ENCODE data around the gene TSPAN2. TPM values are rescaled to one million over a fixed set of nuclear protein-coding genes. Genes with fewer than 3 reads are reported as not detected.
"Not testable (repeated sequence)": the region's sequence is repeated elsewhere in the genome, so short reads cannot be mapped to it uniquely, and the experiment has no call there.

The TSPAN2 gene
- total RNA-seq, 1 experiment from 2014 or later: 26.5 TPM

GRCh38 chr1:115023593-115023992 lies 65.7 kb downstream of the TSPAN2 start:
- no peak overlapping the region for H3K27ac ChIP-seq
- H3K4me2 ChIP-seq: no peak overlapping the region
- POLR2A ChIA-PET (ENCODE audit: unreplicated experiment): no interaction called here
- H3K9me2 ChIP-seq (ENCODE audit: insufficient read depth): no peaks in the 10 kb centered on the region; the same call in 1 of the 2 replicates
- no peak for DNase-seq
- BruUV-seq (replicated peaks): no TSS peak
- no peaks in the 10 kb centered on the region for H4K20me1 ChIP-seq (ENCODE audit: insufficient read depth)
- no peaks in the 10 kb centered on the region for H3K9me3 ChIP-seq (ENCODE audit: insufficient read depth, low read depth)
- CTCF ChIA-PET: no interaction called here
- TF ChIP-seq EZH2 (IDR thresholded peaks at IDR 0.05; ENCODE audit: low read depth) (no peak), CTCF (conservative IDR thresholded peaks at IDR 0.05) (no peak)
- no peaks in the 10 kb centered on the region for H3F3A ChIP-seq (ENCODE audit: insufficient read depth, low read depth)
- no peaks in the 10 kb centered on the region for H3K36me3 ChIP-seq (ENCODE audit: low read depth)
- H3K4me1 ChIP-seq (replicated peaks; ENCODE audit: insufficient read depth): no peaks in the 10 kb centered on the region
- no peaks in the 10 kb centered on the region for H3K27me3 ChIP-seq (ENCODE audit: insufficient read depth, low read depth)
- H2AFZ ChIP-seq: no peak overlapping the region
- H3K4me3 ChIP-seq: no peak overlapping the region
- intact Hi-C loops (cut with micrococcal nuclease; ENCODE audit: unreplicated experiment): no loop called here
- no peaks in the 10 kb centered on the region for H3K79me2 ChIP-seq (ENCODE audit: low read depth)

- no peak overlapping the region for H2AFZ ChIP-seq
- no peaks in the 10 kb centered on the region for H3F3A ChIP-seq (ENCODE audit: insufficient read depth, low read depth)
- no peak overlapping the region for H3K4me2 ChIP-seq
- no peaks in the 10 kb centered on the region for H3K9me3 ChIP-seq (ENCODE audit: insufficient read depth, low read depth)
- no peaks in the 10 kb centered on the region for H3K4me1 ChIP-seq (replicated peaks; ENCODE audit: insufficient read depth)
- TF ChIP-seq CTCF (conservative IDR thresholded peaks at IDR 0.05) (no peak), EZH2 (IDR thresholded peaks at IDR 0.05; ENCODE audit: low read depth) (no peak)
- intact Hi-C loops (cut with micrococcal nuclease; ENCODE audit: unreplicated experiment): no loop called here
- no peaks in the 10 kb centered on the region; the same call in 1 of the 2 replicates for H3K9me2 ChIP-seq (ENCODE audit: insufficient read depth)
- DNase-seq: no peak
- CTCF ChIA-PET: no interaction called here
- H3K79me2 ChIP-seq (ENCODE audit: low read depth): no peaks in the 10 kb centered on the region
- no peaks in the 10 kb centered on the region for H3K27me3 ChIP-seq (ENCODE audit: insufficient read depth, low read depth)
- no peak overlapping the region for H3K27ac ChIP-seq
- POLR2A ChIA-PET (ENCODE audit: unreplicated experiment): interaction anchor here (0.7 kb wide), 1 partner anchor 580 kb away, joined by 4 read pairs; no protein-coding TSS in a partner anchor
- H4K20me1 ChIP-seq (ENCODE audit: insufficient read depth): no peaks in the 10 kb centered on the region
- no peaks in the 10 kb centered on the region for H3K36me3 ChIP-seq (ENCODE audit: low read depth)
- H3K4me3 ChIP-seq: no peak overlapping the region
- BruUV-seq (replicated peaks): no TSS peak
Measured at GRCh38 chr1:115021145-115021544, 68.2 kb downstream of the TSPAN2 start.

- H3K27ac ChIP-seq; DNase-seq; H3K36me3 ChIP-seq (ENCODE audit: low read depth); H3K4me2 ChIP-seq; H4K20me1 ChIP-seq (ENCODE audit: insufficient read depth); intact Hi-C loops (cut with micrococcal nuclease; ENCODE audit: unreplicated experiment); H3K4me1 ChIP-seq (replicated peaks; ENCODE audit: insufficient read depth); H3F3A ChIP-seq (ENCODE audit: insufficient read depth, low read depth); H3K79me2 ChIP-seq (ENCODE audit: low read depth); BruUV-seq (replicated peaks); H3K27me3 ChIP-seq (ENCODE audit: insufficient read depth, low read depth); H3K9me3 ChIP-seq (ENCODE audit: insufficient read depth, low read depth); CTCF ChIA-PET; H3K4me3 ChIP-seq; H3K9me2 ChIP-seq (ENCODE audit: insufficient read depth); POLR2A ChIA-PET (ENCODE audit: unreplicated experiment); H2AFZ ChIP-seq: not testable (repeated sequence)
Measured at GRCh38 chr1:115019549-115019948, 69.8 kb downstream of the TSPAN2 start.

GRCh38 chr1:115013792-115014191 lies 75.5 kb downstream of the TSPAN2 start:
- no peaks in the 10 kb centered on the region for H3K4me1 ChIP-seq (replicated peaks; ENCODE audit: insufficient read depth)
- BruUV-seq (replicated peaks): no TSS peak
- intact Hi-C loops (cut with micrococcal nuclease; ENCODE audit: unreplicated experiment): no loop called here

More at GRCh38 chr1:115013792-115014191, 75.5 kb downstream of the TSPAN2 start:
- Histone ChIP-seq H4K20me1 (ENCODE audit: insufficient read depth) (no peaks in the 10 kb centered on the region), H3K4me3 (no peak overlapping the region), H3K4me2 (no peak overlapping the region), H3K27me3 (ENCODE audit: insufficient read depth, low read depth) (no peaks in the 10 kb centered on the region), H3K9me3 (ENCODE audit: insufficient read depth, low read depth) (no peaks in the 10 kb centered on the region), H2AFZ (no peak overlapping the region), H3K36me3 (ENCODE audit: low read depth) (no peaks in the 10 kb centered on the region), H3K27ac (no peak overlapping the region), H3F3A (ENCODE audit: insufficient read depth, low read depth) (no peaks in the 10 kb centered on the region), H3K9me2 (ENCODE audit: insufficient read depth) (no peaks in the 10 kb centered on the region), H3K79me2 (ENCODE audit: low read depth) (no peaks in the 10 kb centered on the region)
- ChIA-PET CTCF (no interaction called here), POLR2A (ENCODE audit: unreplicated experiment) (no interaction called here)
- DNase-seq: no peak
- TF ChIP-seq CTCF (conservative IDR thresholded peaks at IDR 0.05) (no peak), EZH2 (IDR thresholded peaks at IDR 0.05; ENCODE audit: low read depth) (no peak)

All from PC-9 (cell line).